ENCODE results near the gene SPHK1.

Gene SPHK1

GRCh38 chr17:76384987-76385891, 830 bp downstream of the SPHK1 start:
- DNase-seq (ENCODE audit: low read depth), result peak; percentile 26

- DNase-seq (ENCODE audit: low read depth), result peak; percentile 50
These were observed 1.7 kb downstream of the SPHK1 start for GRCh38 chr17:76385892-76386786.

- DNase-seq (ENCODE audit: low read depth), result no peak
These were observed 2.8 kb downstream of the SPHK1 start for GRCh38 chr17:76386966-76387765.

DNA sequence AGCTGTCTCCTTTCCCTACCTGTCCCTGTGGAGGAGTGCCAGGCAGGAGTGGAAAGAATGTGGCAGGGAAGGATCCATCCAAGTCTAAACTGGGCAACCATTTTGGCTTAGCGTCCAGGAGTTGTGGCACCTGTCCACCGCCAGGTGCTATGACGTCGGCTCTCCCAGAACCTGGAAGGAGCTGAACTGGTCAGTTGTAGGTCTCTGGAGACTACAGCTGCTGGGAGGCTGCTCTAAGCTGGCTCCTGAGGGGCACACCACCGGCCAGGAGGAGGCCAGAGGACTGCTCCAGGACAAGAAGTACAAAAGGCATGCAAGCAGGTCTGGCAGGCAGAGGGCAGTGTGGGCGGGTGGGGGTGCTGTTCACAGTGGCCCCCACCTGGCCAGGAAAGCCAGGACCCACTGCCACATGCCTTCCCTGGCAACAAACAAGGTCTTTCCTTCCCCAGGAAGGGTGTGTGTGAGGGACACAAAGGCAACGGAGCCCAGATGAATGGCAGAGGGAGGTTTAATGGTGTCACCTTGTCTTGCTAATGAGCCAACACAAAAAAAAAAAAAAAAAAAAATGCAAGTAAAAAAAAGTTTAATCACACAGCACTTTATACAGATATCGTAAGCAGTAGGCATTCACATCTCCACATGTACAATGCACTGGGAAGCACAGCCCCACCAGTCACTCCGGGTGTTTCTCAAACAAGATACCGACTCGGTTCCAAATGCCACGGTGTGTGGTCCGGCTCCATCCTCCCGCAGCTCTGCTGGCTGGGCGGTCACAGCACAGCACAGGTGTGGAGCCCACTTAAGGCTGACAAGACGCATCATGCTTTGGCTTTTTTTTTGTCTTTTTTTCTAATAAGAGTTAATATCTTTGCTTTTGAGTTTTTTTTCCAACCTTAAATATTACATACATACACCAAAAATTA, 4.8 kb downstream of the SPHK1 start:
- DNase-seq (ENCODE audit: low read depth), result no peak

GRCh38 chr17:76390003-76390421, 5.6 kb downstream of the SPHK1 start:
- DNase-seq (ENCODE audit: low read depth), result no peak

DNA sequence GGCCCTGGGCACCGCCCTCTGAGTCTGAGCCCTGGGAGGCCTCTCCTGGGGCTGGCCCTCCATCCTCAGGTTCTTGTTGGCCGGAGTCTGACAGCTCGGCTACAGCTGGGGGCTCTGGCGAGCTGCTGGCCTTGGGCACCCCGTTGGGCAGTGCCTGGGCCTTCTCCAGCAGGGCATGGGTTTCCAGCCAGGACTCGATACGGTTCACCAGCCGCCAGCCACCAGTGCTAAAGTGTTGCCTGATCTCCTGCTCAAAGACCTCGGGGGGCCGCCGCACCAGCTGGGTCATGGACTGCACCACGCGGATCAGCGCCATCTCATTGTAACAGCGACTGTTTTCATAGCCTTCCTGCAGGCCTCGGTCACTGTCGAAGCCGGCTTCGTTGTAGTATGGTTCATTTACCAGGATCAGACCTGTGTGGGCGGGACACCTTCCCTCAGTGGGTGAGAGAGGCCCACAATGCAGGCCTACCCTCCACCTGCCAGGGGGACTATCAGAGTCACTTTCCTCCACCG, 6.8 kb downstream of the SPHK1 start:
- DNase-seq (ENCODE audit: low read depth), result no peak

- no peak for DNase-seq (ENCODE audit: low read depth)
These were observed 9.8 kb downstream of the SPHK1 start for GRCh38 chr17:76394166-76394565.

- no peak for DNase-seq (ENCODE audit: low read depth)
These were observed 11.6 kb downstream of the SPHK1 start for GRCh38 chr17:76395980-76396379.

DNA sequence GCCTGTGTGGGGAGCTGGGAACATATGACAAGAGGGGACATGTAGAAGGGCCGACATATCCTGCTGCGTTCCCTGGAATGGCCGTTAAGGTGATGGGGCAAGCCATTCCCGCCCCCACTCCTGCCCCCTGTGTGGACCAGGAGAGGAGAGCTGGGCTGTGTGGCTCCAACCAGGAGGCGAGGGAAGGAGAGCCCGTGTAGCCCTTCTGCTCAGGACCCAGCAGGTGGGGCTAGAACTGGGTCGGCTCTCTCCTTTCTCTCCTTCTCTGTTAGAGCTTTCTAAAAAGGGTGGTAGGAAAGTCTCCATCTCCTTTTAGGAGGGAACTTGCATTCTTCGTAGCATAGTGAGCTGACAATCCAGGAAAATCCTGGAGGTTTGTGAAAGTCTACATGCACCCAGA, 12.8 kb downstream of the SPHK1 start:
- no peak for DNase-seq (ENCODE audit: low read depth)

GRCh38 chr17:76397687-76398522, 13.5 kb downstream of the SPHK1 start:
- DNase-seq (ENCODE audit: low read depth), result peak; percentile 24

GRCh38 chr17:76398523-76399174, 14.2 kb downstream of the SPHK1 start:
- no peak for DNase-seq (ENCODE audit: low read depth)

- no peak for DNase-seq (ENCODE audit: low read depth)
These were observed 15.1 kb downstream of the SPHK1 start for GRCh38 chr17:76399175-76400172.

DNA sequence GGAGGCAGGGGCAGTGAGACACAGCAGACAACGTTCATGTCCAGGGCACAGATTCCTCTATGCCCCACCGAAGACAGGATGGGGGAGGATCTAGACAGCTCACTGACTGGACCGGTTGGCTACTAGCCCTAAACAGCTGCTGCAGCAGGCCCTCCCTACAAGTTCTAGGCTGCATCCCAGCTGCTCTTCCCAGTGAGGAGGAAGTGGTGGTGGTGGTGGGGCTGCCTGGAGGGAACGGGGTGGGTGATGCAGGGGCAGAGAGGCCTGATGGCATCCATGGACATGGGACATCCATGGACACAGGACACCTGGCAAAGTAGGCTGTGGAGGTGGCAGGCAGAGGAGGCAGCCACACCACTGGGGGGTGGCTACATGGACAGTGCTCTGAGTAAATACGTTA, 18.3 kb downstream of the SPHK1 start:
- DNase-seq (ENCODE audit: low read depth), result no peak

DNA sequence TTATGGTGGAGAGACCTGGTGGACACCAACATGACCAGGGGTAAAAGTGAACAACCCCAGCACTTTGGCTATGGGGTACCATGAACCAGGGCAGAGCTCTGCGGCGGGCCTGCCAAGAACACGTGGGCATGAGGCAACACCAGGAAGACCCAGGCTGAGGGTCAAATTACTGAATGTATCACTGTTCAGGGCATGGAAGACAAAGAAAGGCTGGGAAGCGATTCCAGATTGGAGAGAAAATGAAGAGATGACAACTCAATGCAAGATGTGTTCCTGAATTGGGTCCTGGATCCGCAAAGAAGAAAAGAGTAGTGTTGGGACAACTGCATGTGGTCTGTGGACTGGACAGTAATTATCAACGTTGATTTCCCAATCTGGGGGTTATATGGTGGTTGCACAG, 19.8 kb downstream of the SPHK1 start:
- DNase-seq (ENCODE audit: low read depth), result no peak

GRCh38 chr17:76404976-76405563, 20.7 kb downstream of the SPHK1 start:
- no peak for DNase-seq (ENCODE audit: low read depth)

DNA sequence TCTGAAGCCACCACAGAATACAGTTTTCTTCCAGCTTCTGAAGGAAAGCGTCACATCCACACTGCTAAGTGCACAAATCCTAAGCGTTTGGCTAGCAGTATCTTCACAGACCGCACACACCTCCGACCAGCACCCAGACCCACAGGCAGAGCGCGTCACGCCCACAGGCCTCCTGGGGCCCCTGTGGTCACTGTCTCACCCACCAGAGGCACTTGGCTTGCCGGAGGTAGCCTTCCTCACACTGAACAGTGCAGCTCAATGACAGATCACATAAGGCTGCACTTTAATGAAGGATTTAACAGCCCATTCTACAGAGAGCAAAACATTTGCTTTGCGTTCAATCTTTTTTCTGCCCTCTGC, 21.2 kb downstream of the SPHK1 start:
- DNase-seq (ENCODE audit: low read depth), result no peak

GRCh38 chr17:76405967-76406647, 21.7 kb downstream of the SPHK1 start:
- DNase-seq (ENCODE audit: low read depth), result no peak

Data from HS-27A (cell line).